ENCODE results near the gene WDR46.

WDR46 gene

GRCh38 chr6:33247977-33248642, 40.9 kb downstream of the WDR46 start:
- in situ Hi-C loops (cut with MboI; ENCODE audit: low pct_unique_long_range_greater_than_20kb, low sequenced_read_pairs): no loop called here
- peak; percentile 93 for DNase-seq

GRCh38 chr6:33243476-33243875, 45.6 kb downstream of the WDR46 start:
- in situ Hi-C loops (cut with MboI; ENCODE audit: low pct_unique_long_range_greater_than_20kb, low sequenced_read_pairs): no loop called here
- no peak for DNase-seq

GRCh38 chr6:33241968-33242367, 47.1 kb downstream of the WDR46 start:
- peak; percentile 15 for DNase-seq
- in situ Hi-C loops (cut with MboI; ENCODE audit: low pct_unique_long_range_greater_than_20kb, low sequenced_read_pairs): no loop called here

- no peak for DNase-seq
- in situ Hi-C loops (cut with MboI; ENCODE audit: low pct_unique_long_range_greater_than_20kb, low sequenced_read_pairs): no loop called here
Observed at GRCh38 chr6:33237741-33238140, 51.3 kb downstream of the WDR46 start.

- in situ Hi-C loops (cut with MboI; ENCODE audit: low pct_unique_long_range_greater_than_20kb, low sequenced_read_pairs): no loop called here
- DNase-seq: no peak
Observed at GRCh38 chr6:33236852-33237251, 52.2 kb downstream of the WDR46 start.

GRCh38 chr6:33236328-33236727, 52.7 kb downstream of the WDR46 start:
- in situ Hi-C loops (cut with MboI; ENCODE audit: low pct_unique_long_range_greater_than_20kb, low sequenced_read_pairs): no loop called here

GRCh38 chr6:33235221-33235634, 53.8 kb downstream of the WDR46 start:
- in situ Hi-C loops (cut with MboI; ENCODE audit: low pct_unique_long_range_greater_than_20kb, low sequenced_read_pairs): no loop called here
- no peak for DNase-seq

More at GRCh38 chr6:33236328-33236727, 52.7 kb downstream of the WDR46 start:
- no peak for DNase-seq
